Stomach smooth muscle (tissue), 2 donors: ENCODE results near the gene THRSP.

ENCODE experiments used
- H3K27ac ChIP-seq: one replicate; pipeline ENCODE4 v1.7.0; 2013; ENCODE audit warnings: mild to moderate bottlenecking, low read length, inconsistent platforms
- H3K27me3 ChIP-seq, 2 donors: one replicate each; pipeline ENCODE4 v1.7.0; 2013; ENCODE audit warnings: low read length in 2 of 2; ENCODE audit not compliant: insufficient read depth in 2 of 2, control insufficient read depth in 1 of 2
- H3K36me3 ChIP-seq, 2 donors: one replicate each; pipeline ENCODE4 v1.7.0; 2013; ENCODE audit warnings: low read length in 2 of 2; ENCODE audit not compliant: control insufficient read depth in 2 of 2, insufficient read depth in 2 of 2
- H3K4me1 ChIP-seq: one replicate; pipeline ENCODE4 v1.7.0; 2013; ENCODE audit warnings: low read length; ENCODE audit not compliant: control insufficient read depth, insufficient read depth
- H3K4me3 ChIP-seq, 2 donors: one replicate each; pipeline ENCODE4 v1.7.0; 2013; ENCODE audit warnings: low read length in 2 of 2
- H3K9ac ChIP-seq, 2 donors: one replicate each; pipeline ENCODE4 v1.7.0; 2013; ENCODE audit warnings: low read length in 2 of 2, mild to moderate bottlenecking in 1 of 2
- H3K9me3 ChIP-seq, 2 donors: one replicate each; pipeline ENCODE4 v1.7.0; 2013; ENCODE audit warnings: low read length in 2 of 2; ENCODE audit not compliant: control insufficient read depth in 2 of 2
- donor health status: healthy.
- donor health status: Pancreatic carcinoma.

THRSP gene

DNA sequence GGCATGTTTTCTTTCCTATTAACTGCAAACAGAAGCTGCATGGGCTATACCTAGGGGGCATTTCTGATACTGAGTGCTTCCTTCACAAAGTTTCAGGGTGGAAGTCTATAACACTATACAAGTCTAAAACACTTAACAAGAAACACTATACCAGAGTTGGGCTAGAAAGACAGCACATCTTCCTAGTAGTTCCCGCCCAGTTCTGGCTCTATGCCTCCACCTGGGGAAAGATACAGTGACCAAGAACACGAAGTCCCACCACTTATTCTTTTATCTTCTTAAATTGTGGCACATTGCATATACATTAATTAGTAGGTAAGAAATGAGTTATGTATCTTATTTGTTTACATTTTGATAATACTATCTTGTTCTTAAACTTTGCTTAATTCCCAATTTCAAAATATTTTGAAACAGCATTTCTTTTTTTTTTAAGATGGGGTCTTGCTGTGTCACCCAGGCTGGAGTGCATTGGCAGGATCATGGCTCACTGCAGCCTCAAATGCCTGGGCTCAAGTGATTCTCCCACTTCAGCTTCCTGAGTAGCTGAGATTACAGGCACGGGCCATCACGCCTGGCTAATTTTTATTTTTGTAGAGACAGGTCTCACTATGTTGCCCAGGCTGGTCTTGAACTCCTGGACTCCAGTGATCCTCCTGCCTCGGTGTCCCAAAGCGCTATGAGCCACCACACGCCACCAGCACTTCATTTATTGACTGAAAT is 34.2 kb downstream of the THRSP start:
- H3K9me3 ChIP-seq = no peaks in the 10 kb centered on the region
- no peaks in the 10 kb centered on the region for H3K4me1 ChIP-seq
- H3K27me3 ChIP-seq = no peaks in the 10 kb centered on the region
- no peak overlapping the region for H3K27ac ChIP-seq
- no peak overlapping the region for H3K9ac ChIP-seq
- peaks cover 14 to 15% of the 10 kb centered on the region in 2 donors for H3K36me3 ChIP-seq
- no peak overlapping the region for H3K4me3 ChIP-seq

DNA sequence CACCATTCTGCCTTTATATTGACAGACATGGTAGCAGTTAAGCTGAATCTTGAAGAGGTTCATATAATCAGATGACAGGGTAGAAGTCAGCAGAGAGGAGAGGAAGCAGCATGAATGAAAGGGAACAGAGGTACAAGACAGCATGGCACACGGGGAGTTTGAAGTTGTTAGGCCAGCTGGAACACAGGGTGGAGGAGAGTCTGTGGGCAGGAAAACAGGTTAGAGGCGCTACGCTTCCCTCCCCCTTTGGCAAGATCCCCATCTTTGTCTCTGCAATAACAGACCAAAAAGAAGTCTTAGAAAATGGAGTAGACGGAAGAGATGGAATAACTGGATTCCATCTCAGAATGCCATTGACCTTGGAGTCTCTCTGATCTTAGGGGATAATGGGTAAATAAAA is 36.0 kb downstream of the THRSP start:
- peaks cover 12 to 15% of the 10 kb centered on the region in 2 donors for H3K36me3 ChIP-seq
- H3K27ac ChIP-seq = no peak overlapping the region
- no peaks in the 10 kb centered on the region for H3K27me3 ChIP-seq

DNA sequence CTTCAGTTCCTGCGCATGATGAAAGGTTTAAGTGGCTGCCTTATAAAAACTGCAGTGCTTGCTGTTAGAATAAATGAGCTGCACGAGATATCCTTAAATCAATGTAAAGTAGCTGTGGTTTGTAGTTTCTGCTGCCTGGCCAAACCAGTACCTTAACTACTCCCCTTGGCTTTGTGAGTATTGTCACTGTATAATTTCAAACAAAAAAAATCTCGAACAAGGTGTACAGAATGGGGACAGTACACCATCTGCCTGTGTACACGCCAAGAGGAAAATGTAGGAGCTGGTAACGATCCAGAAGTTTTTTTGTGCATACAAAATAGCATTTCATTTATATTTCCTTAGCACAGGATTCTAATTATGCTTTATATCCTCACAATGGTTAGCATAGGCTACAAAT is 36.6 kb downstream of the THRSP start:
- H3K4me1 ChIP-seq = no peaks in the 10 kb centered on the region
- H3K9me3 ChIP-seq = no peaks in the 10 kb centered on the region
- H3K36me3 ChIP-seq = peaks cover 10 to 15% of the 10 kb centered on the region in 2 donors
- no peak overlapping the region for H3K27ac ChIP-seq
- H3K4me3 ChIP-seq = no peak overlapping the region
- H3K27me3 ChIP-seq = no peaks in the 10 kb centered on the region
- H3K9ac ChIP-seq = no peak overlapping the region

More for the DNA sequence above, 36.0 kb downstream of the THRSP start:
- H3K9ac ChIP-seq = no peak overlapping the region
- no peak overlapping the region for H3K4me3 ChIP-seq
- H3K4me1 ChIP-seq = no peaks in the 10 kb centered on the region
- no peaks in the 10 kb centered on the region for H3K9me3 ChIP-seq

DNA sequence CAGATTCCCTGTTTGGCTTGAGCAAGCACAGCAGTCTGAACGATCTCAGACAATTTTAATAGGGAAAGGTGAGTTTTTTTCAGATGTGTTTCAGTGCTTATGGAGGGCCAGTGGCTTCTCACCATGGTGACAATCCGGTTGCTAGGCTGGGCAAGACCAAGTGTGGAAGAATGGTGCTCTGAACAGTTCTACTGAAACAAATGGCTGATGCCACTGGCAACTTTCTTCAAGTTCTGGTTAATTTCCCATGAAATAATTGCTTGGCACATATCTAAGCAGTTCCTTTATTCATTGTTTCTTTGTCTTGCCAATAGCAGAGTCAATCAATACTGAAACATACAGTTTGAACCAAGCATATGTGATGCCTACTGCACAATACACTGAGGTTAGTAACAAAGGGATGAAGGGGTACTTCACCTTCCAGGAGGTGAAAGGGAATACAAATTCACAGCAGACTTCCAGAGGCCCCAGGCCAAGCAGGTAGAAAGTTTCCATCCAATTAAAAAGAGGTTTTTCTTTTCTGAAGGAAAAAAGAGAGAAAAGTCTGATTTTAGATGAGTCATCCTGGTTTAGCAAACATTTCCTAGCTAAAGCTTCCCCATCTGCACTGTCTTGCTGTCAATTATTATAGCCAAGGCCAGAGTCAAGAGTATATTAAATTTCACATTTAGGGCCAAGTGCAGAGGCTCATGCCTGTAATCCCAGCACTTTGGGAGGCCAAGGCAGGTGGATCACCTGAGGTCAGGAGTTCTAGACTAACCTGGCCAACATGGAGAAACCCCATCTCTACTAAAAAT is 37.2 kb downstream of the THRSP start:
- H3K4me3 ChIP-seq = no peak overlapping the region
- peaks cover 10 to 15% of the 10 kb centered on the region in 2 donors for H3K36me3 ChIP-seq
- no peaks in the 10 kb centered on the region for H3K9me3 ChIP-seq
- H3K27me3 ChIP-seq = no peaks in the 10 kb centered on the region
- no peaks in the 10 kb centered on the region for H3K4me1 ChIP-seq
- H3K27ac ChIP-seq = no peak overlapping the region
- H3K9ac ChIP-seq = no peak overlapping the region

DNA sequence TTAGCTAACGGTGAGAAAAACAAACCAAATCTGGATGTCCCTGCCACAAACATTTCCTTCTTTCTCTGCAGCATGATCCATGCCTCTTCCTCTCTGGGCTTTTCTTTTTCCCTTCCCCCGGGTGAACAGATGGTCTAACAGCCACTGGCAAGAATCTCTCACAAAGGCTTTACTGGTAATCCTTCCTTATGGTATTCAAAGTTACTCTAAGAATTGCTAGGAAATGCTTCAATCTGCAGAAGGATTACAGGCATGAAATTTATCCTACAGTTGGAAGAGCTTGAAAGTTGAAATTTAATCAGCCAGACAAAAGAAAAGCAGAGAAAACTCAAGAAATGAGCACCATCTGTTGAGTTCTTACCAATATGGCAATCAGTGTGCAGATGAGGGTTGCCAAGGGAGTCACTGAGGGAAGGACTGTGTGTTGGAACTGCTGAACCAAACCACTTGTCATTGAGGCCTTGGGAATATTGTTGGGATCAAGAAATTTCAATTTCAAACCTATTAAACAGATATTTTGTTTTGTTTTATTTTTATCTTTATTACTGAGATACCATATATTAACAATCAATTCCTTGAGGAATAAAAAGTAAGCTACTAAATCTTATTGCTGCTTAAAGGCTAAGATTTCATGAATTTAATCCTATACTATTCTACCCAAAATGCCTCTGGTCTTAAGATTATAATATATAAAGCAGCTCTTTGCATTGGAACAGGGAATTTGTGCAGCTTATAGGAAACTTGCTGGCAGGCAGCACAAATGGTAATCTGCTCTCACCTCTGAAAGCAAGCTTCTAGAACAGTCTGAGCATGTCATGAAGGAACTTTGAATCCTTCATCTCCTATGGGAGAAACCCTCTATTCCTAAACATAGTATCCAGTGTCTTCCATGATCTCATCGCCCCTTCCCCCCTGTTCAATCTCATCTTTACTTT is 45.7 kb downstream of the THRSP start:
- Histone ChIP-seq H3K4me3 (no peak overlapping the region), H3K36me3 (peaks cover 11 to 15% of the 10 kb centered on the region in 2 donors), H3K4me1 (no peaks in the 10 kb centered on the region), H3K27me3 (no peaks in the 10 kb centered on the region), H3K9me3 (no peaks in the 10 kb centered on the region), H3K9ac (no peak overlapping the region), H3K27ac (no peak overlapping the region)

DNA sequence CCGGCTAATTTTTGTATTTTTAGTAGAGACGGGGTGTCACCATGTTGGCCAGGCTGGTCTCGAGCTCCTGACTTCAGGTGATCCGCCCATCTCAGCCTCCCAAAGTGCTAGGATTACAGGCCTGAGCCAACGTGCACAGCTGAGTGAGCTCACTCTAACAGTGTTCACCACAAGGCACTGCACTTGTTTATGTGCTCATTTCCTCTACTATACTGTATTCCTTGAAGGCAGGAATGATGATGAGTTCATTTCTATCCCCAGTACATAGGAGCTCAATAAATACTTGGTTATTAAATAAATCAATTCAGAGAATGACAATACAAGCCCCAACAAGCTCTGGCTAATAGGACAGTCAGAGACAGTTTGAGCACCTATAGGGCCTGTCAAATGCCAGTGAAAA is 46.7 kb downstream of the THRSP start:
- no peak overlapping the region for H3K27ac ChIP-seq
- H3K27me3 ChIP-seq = no peaks in the 10 kb centered on the region
- no peaks in the 10 kb centered on the region for H3K9me3 ChIP-seq
- H3K9ac ChIP-seq = no peak overlapping the region
- H3K4me3 ChIP-seq = no peak overlapping the region
- no peaks in the 10 kb centered on the region for H3K4me1 ChIP-seq
- peaks cover 11 to 15% of the 10 kb centered on the region in 2 donors for H3K36me3 ChIP-seq

DNA sequence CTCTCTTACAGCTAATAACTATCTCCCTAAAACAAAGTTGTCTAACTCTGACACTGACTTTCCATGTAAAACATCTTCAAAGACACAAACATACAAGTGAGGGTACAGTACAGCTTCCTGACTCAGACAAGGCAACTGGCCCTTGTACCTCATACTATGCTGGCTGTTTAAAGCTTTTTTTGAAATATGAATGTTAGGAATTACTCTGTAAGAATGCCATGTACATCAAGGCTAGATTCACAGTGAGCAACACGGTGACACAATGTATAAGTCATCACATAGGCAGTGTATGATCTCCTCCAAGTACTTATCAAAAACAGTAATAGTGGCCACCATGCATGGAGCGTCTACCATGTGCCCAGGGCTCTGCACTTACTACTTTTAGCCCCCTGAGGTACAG is 47.2 kb downstream of the THRSP start:
- H3K9me3 ChIP-seq = no peaks in the 10 kb centered on the region
- H3K27me3 ChIP-seq = no peaks in the 10 kb centered on the region
- peaks cover 11 to 15% of the 10 kb centered on the region in 2 donors for H3K36me3 ChIP-seq
- no peaks in the 10 kb centered on the region for H3K4me1 ChIP-seq
- no peak overlapping the region for H3K9ac ChIP-seq
- no peak overlapping the region for H3K27ac ChIP-seq
- H3K4me3 ChIP-seq = no peak overlapping the region

DNA sequence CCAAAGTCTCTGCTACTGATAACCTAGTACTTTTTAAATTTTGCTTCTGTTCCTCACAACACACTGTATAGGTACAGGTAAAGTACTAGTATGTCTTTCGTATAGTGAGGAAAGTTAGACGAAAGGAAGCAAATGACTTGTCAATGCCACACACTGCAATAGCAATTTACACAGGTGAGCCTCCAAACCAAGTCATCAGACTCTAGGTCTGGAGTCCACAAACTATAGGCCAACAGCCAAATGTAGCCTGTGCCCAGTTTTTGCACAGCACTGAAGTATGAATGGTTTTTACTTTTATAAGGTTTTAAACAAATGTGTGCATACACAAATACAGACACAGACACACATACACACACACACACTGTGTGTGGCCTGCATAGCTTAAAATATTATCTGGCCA is 47.6 kb downstream of the THRSP start:
- Histone ChIP-seq H3K27ac (no peak overlapping the region), H3K4me3 (no peak overlapping the region), H3K36me3 (peaks cover 11 to 15% of the 10 kb centered on the region in 2 donors), H3K9me3 (no peaks in the 10 kb centered on the region), H3K4me1 (no peaks in the 10 kb centered on the region), H3K27me3 (no peaks in the 10 kb centered on the region), H3K9ac (no peak overlapping the region)

DNA sequence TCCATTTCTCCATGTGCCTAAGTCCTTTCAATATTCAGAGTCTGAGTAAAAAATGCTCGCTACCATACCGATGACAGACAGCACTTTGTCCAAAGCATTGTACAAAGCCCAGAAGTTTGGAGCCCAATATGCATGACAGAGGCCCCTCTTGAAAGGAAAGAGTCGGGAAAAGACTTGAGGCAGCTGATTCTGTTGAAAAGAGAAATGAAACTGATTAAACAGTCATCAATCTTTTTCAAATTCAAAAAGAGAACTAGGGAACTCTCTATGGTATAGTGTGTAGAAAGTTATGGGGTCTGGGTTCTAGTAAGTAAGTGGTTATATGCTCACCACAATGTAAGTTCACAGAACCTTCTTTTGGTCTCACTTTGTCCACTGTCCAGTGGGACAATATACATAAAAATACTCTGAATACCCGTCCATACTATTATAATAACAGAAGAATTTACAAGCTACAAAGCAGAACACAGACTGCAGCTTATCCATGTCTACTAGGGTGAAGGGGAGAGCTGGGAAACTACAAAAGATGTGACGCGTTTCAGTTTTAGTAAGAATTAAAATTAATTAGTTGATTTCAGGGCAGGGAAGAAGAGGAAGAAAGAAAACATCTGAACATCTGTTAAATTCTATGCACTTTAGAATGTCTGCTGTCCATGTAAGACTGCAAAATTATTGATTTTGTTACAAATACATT is 49.1 kb downstream of the THRSP start:
- no peaks in the 10 kb centered on the region for H3K27me3 ChIP-seq
- peaks cover 11 to 15% of the 10 kb centered on the region in 2 donors for H3K36me3 ChIP-seq
- no peaks in the 10 kb centered on the region for H3K9me3 ChIP-seq
- H3K9ac ChIP-seq = no peak overlapping the region
- no peak overlapping the region for H3K27ac ChIP-seq
- no peaks in the 10 kb centered on the region for H3K4me1 ChIP-seq
- H3K4me3 ChIP-seq = no peak overlapping the region
